Measurements from ENCODE around the gene C12orf57. TPM values are rescaled to one million over a fixed set of nuclear protein-coding genes. Genes with fewer than 3 reads are reported as not detected.

The C12orf57 gene
- total RNA-seq, 1 experiment from 2014 or later: 103 TPM

DNA sequence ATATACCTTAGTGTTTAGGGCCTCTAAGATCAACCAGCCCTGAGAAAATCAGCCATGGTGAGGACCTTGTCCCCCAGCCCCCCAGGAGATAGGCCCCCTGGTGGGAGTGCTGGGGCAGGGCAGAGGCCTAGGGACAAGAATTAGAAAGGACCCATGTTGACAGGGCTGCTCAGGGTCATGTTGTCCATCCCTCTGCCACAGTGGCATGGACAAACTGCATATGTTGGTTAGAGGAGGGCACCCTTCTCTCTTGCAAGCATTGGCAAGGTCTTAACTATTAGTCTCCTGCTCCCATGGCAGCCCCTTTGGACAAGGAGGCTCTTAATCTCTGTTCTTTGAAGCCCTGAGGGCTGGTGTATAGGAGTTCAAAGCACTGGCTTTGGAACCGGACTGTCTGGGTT, 6.6 kb downstream of the C12orf57 start:
- no peak for DNase-seq
- intact Hi-C loops (cut with micrococcal nuclease; ENCODE audit: unreplicated experiment): no loop called here
- H3K9me3 Mint-ChIP-seq (ENCODE audit: low read depth, unreplicated experiment): no peaks in the 10 kb centered on the region
- no peak overlapping the region for H3K4me3 Mint-ChIP-seq (ENCODE audit: low read depth, unreplicated experiment)
- peak; percentile 47 for TF ChIP-seq CTCF (IDR thresholded peaks at IDR 0.05; ENCODE audit: unreplicated experiment)
- H3K4me1 Mint-ChIP-seq (ENCODE audit: low read depth, unreplicated experiment): peaks cover 30% of the 10 kb centered on the region
- no TSS peak for BruUV-seq (replicated peaks)
- CTCF ChIA-PET: interaction anchor here (1.2 kb wide), 1 partner anchor 11 kb away, joined by 4 read pairs; no protein-coding TSS in a partner anchor
- peaks cover 31% of the 10 kb centered on the region for H3K36me3 Mint-ChIP-seq (ENCODE audit: insufficient read depth, unreplicated experiment)
- H3K27me3 Mint-ChIP-seq (ENCODE audit: unreplicated experiment): no peaks in the 10 kb centered on the region
- H3K27ac Mint-ChIP-seq (ENCODE audit: unreplicated experiment): no peak overlapping the region

- no peak within 1 kb of the TSS for H3K27ac Mint-ChIP-seq (ENCODE audit: unreplicated experiment)
- H3K36me3 Mint-ChIP-seq (ENCODE audit: insufficient read depth, unreplicated experiment): peaks cover 31% of the 10 kb centered on the region
- no TSS peak for BruUV-seq (replicated peaks)
- H3K27me3 Mint-ChIP-seq (ENCODE audit: unreplicated experiment): no peaks in the 10 kb centered on the region
- peaks cover 24% of the 10 kb centered on the region for H3K4me1 Mint-ChIP-seq (ENCODE audit: low read depth, unreplicated experiment)
- H3K9me3 Mint-ChIP-seq (ENCODE audit: low read depth, unreplicated experiment): no peaks in the 10 kb centered on the region
- no peak for DNase-seq
- no peak within 1 kb of the TSS for H3K4me3 Mint-ChIP-seq (ENCODE audit: low read depth, unreplicated experiment)
- intact Hi-C loops (cut with micrococcal nuclease; ENCODE audit: unreplicated experiment): no loop called here
- TF ChIP-seq CTCF (IDR thresholded peaks at IDR 0.05; ENCODE audit: unreplicated experiment): no peak
- CTCF ChIA-PET: no interaction called here
Measured at GRCh38 chr12:6950811-6951540, 7.2 kb downstream of the C12orf57 start, which contains the start of gene PTPN6. TSS of gene PTPN6 (plus strand) at chr12:6951356. CDS start at chr12:6951513, 157 bp downstream.

- H3K4me1 Mint-ChIP-seq (ENCODE audit: low read depth, unreplicated experiment): peaks cover 20% of the 10 kb centered on the region
- BruUV-seq (replicated peaks): no TSS peak
- no peaks in the 10 kb centered on the region for H3K9me3 Mint-ChIP-seq (ENCODE audit: low read depth, unreplicated experiment)
- DNase-seq: no peak
- CTCF ChIA-PET: interaction anchor here (0.7 to 1.7 kb wide), 2 partner anchors 10 to 511 kb away, joined by 4 to 5 read pairs; no protein-coding TSS in a partner anchor
- H3K36me3 Mint-ChIP-seq (ENCODE audit: insufficient read depth, unreplicated experiment): peaks cover 31% of the 10 kb centered on the region
- H3K27ac Mint-ChIP-seq (ENCODE audit: unreplicated experiment): no peak overlapping the region
- H3K27me3 Mint-ChIP-seq (ENCODE audit: unreplicated experiment): no peaks in the 10 kb centered on the region
- no peak for TF ChIP-seq CTCF (IDR thresholded peaks at IDR 0.05; ENCODE audit: unreplicated experiment)
- intact Hi-C loops (cut with micrococcal nuclease; ENCODE audit: unreplicated experiment): no loop called here
- H3K4me3 Mint-ChIP-seq (ENCODE audit: low read depth, unreplicated experiment): no peak overlapping the region
Measured at GRCh38 chr12:6951551-6952120, 7.8 kb downstream of the C12orf57 start.

DNA sequence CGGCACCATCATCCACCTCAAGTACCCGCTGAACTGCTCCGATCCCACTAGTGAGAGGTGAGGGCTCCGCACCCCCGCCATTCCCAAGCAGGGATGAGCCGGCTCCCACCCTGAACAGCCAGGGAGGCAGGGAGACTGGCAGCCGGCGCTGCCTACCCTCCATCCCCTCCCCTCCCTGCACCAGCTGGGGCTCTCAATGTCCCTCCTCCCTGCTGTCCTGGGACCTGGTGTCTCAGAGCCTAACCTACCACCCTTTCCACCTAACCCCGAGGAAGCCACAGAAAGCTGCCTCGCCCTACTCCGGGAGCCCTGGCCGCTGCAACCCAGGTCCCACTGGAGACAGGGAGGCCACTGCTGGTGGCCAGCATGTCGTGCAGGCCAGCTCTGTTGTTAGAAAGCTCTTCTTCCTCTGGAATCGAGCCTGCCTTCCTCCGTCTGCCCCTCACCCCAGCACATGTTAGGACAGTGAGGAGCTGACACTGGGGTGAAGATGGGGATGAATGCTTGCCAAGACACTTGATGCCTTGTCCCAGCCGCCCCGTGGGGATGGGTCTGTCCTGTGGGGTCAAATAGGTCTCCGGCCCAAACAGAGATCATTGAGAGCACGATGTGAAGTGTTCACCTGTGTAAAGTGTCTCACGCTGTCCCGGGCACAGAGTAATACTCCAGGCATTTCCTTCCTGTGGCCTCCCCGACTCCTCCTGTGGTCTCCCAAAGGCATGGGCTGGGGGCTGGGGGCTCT, 8.5 kb downstream of the C12orf57 start:
- CTCF ChIA-PET: interaction anchor here (0.7 to 1.7 kb wide), 2 partner anchors 10 to 512 kb away, joined by 4 to 5 read pairs; no protein-coding TSS in a partner anchor

More for the DNA sequence above, 8.5 kb downstream of the C12orf57 start:
- Mint-ChIP-seq H3K27me3 (ENCODE audit: unreplicated experiment) (no peaks in the 10 kb centered on the region), H3K4me3 (ENCODE audit: low read depth, unreplicated experiment) (no peak overlapping the region), H3K9me3 (ENCODE audit: low read depth, unreplicated experiment) (no peaks in the 10 kb centered on the region), H3K36me3 (ENCODE audit: insufficient read depth, unreplicated experiment) (peaks cover 30% of the 10 kb centered on the region), H3K4me1 (ENCODE audit: low read depth, unreplicated experiment) (peaks cover 13% of the 10 kb centered on the region), H3K27ac (ENCODE audit: unreplicated experiment) (no peak overlapping the region)
- BruUV-seq (replicated peaks): no TSS peak
- TF ChIP-seq CTCF (IDR thresholded peaks at IDR 0.05; ENCODE audit: unreplicated experiment): no peak
- DNase-seq: no peak
- intact Hi-C loops (cut with micrococcal nuclease; ENCODE audit: unreplicated experiment): no loop called here

Data from Calu3 (cell line).